WTC11 (cell line): ENCODE data around the gene PTPRN2. TPM values are rescaled to one million over a fixed set of nuclear protein-coding genes. Genes with fewer than 3 reads are reported as not detected.

Experiments used
- ATAC-seq: fragments of 200-7000 bp; cut with Tn5 transposase; 2 replicates; pipeline ENCODE4 v1.10.0; 2021; ENCODE audit warnings: mild to moderate bottlenecking, moderate library complexity
- CTCF ChIA-PET: fragments of 300-600 bp; sonication (Branson Sonifier 250); formaldehyde crosslinking; loops from one replicate; lab custom pipeline; 2021; ENCODE audit warnings: antibody characterized with exemption; lab: Charles Lee
- POLR2A ChIA-PET: fragments of 350-600 bp; sonication (Branson Sonifier 250); formaldehyde crosslinking; loops from one replicate; lab custom pipeline; 2021; ENCODE audit warnings: antibody characterized with exemption; lab: Charles Lee
- DNase-seq: peaks from one replicate; pipeline ENCODE4 v3.0.0; 2021; ENCODE audit warnings: low spot score
- H3K27ac Mint-ChIP-seq: 2 replicates; pipeline ENCODE4 v1.8.0; 2021; ENCODE audit warnings: mixed read lengths
- H3K27me3 Mint-ChIP-seq: 2 replicates; pipeline ENCODE4 v1.8.0; 2021; ENCODE audit warnings: low read depth, mild to moderate bottlenecking, moderate library complexity, mixed read lengths
- H3K36me3 Mint-ChIP-seq: 2 replicates; pipeline ENCODE4 v1.8.0; 2021; ENCODE audit warnings: mixed read lengths
- H3K4me1 Mint-ChIP-seq: 2 replicates; pipeline ENCODE4 v1.8.0; 2022; ENCODE audit warnings: mixed read lengths
- H3K4me3 Mint-ChIP-seq: 2 replicates; pipeline ENCODE4 v1.8.0; 2021; ENCODE audit warnings: mild to moderate bottlenecking, moderate library complexity, mixed read lengths
- H3K9me3 Mint-ChIP-seq: 2 replicates; pipeline ENCODE4 v1.8.0; 2021; ENCODE audit warnings: mixed read lengths
- ATF2 ChIP-seq: sonication (generic); formaldehyde crosslinking; IDR thresholded peaks from 2 replicates; pipeline ENCODE4 v1.8.1; 2022; ENCODE audit warnings: low read depth, missing genetic modification reagents, borderline replicate concordance
- ATF3 ChIP-seq: sonication (generic); formaldehyde crosslinking; conservative IDR thresholded peaks from 2 replicates; pipeline ENCODE4 v1.8.1; 2022; ENCODE audit warnings: mild to moderate bottlenecking, missing genetic modification reagents
- E2F1 ChIP-seq: sonication (generic); formaldehyde crosslinking; IDR thresholded peaks from 2 replicates; pipeline ENCODE4 v1.8.0; 2022; ENCODE audit warnings: mild to moderate bottlenecking, missing genetic modification reagents
- ESRRA ChIP-seq: sonication (generic); formaldehyde crosslinking; IDR thresholded peaks from 2 replicates; pipeline ENCODE4 v1.8.1; 2022; ENCODE audit warnings: mild to moderate bottlenecking, missing genetic modification reagents, borderline replicate concordance
- FOXK1 ChIP-seq: sonication (generic); formaldehyde crosslinking; IDR thresholded peaks from 2 replicates; pipeline ENCODE4 v1.8.0; 2022; ENCODE audit warnings: mild to moderate bottlenecking, moderate library complexity, missing genetic modification reagents
- FOXP1 ChIP-seq: sonication (generic); formaldehyde crosslinking; IDR thresholded peaks from 2 replicates; pipeline ENCODE4 v1.8.0; 2022; ENCODE audit warnings: missing genetic modification reagents, mild to moderate bottlenecking, moderate library complexity, borderline replicate concordance
- GABPB1 ChIP-seq: sonication (generic); formaldehyde crosslinking; IDR thresholded peaks from 2 replicates; pipeline ENCODE4 v1.8.1; 2023; ENCODE audit warnings: mild to moderate bottlenecking, missing genetic modification reagents
- JUN ChIP-seq: sonication (generic); formaldehyde crosslinking; IDR thresholded peaks from 2 replicates; pipeline ENCODE4 v1.8.0; 2023; ENCODE audit warnings: mild to moderate bottlenecking, missing genetic modification reagents
- KAT7 ChIP-seq: sonication (generic); formaldehyde crosslinking; IDR thresholded peaks from 2 replicates; pipeline ENCODE4 v1.8.1; 2023; ENCODE audit warnings: missing genetic modification reagents, mild to moderate bottlenecking, borderline replicate concordance
- NR2C2 ChIP-seq: sonication (generic); formaldehyde crosslinking; IDR thresholded peaks from 2 replicates; pipeline ENCODE4 v1.8.0; 2022; ENCODE audit warnings: mild to moderate bottlenecking, missing genetic modification reagents
- TCF7 ChIP-seq: sonication (generic); formaldehyde crosslinking; IDR thresholded peaks from 2 replicates; pipeline ENCODE4 v1.8.0; 2022; ENCODE audit warnings: mild to moderate bottlenecking, low read depth, missing genetic modification reagents, moderate library complexity
- TP53 ChIP-seq: sonication (generic); formaldehyde crosslinking; IDR thresholded peaks from 2 replicates; pipeline ENCODE4 v1.8.1; 2023; ENCODE audit warnings: mild to moderate bottlenecking, missing genetic modification reagents
- ZBTB21 ChIP-seq: sonication (generic); formaldehyde crosslinking; IDR thresholded peaks from 2 replicates; pipeline ENCODE4 v1.8.1; 2023; ENCODE audit warnings: mild to moderate bottlenecking, missing genetic modification reagents, borderline replicate concordance
- ZNF263 ChIP-seq: sonication (generic); formaldehyde crosslinking; IDR thresholded peaks from 2 replicates; pipeline ENCODE4 v1.8.1; 2022; ENCODE audit warnings: low read depth, mild to moderate bottlenecking, moderate library complexity, missing genetic modification reagents
- ZNF396 ChIP-seq: fragments of 250-450 bp; sonication (Bioruptor Pico); IDR thresholded peaks from 2 replicates; pipeline ENCODE4 v1.8.0; 2021; ENCODE audit warnings: mild to moderate bottlenecking, moderate library complexity, borderline replicate concordance
- ZNF416 ChIP-seq: fragments of 250-450 bp; sonication (Bioruptor Pico); IDR thresholded peaks from 2 replicates; pipeline ENCODE4 v1.9.0; 2021; ENCODE audit warnings: mild to moderate bottlenecking, inconsistent platforms
- total RNA-seq: library from RNA; stranded (reverse); gene quantifications from 3 replicates; pipeline ENCODE4 v1.2.3, GENCODE V29; 2021
- TF ChIP-seq, protein P1 (sequence below): fragments of 200-600 bp; IDR thresholded peaks from 2 replicates; pipeline ENCODE4 v1.8.0; 2022; ENCODE audit warnings: antibody characterized with exemption
- TF ChIP-seq, protein P2 (sequence below): fragments of 250-450 bp; sonication (Bioruptor Pico); IDR thresholded peaks from 2 replicates; pipeline ENCODE4 v1.9.0; 2021; ENCODE audit warnings: mild to moderate bottlenecking, borderline replicate concordance
- TF ChIP-seq, protein P3 (sequence below): fragments of 250-450 bp; sonication (Bioruptor Pico); conservative IDR thresholded peaks from 2 replicates; pipeline ENCODE4 v1.9.0; 2021; ENCODE audit warnings: mild to moderate bottlenecking

The PTPRN2 gene
- total RNA-seq, 1 experiment from 2014 or later: 4.7 TPM

DNA sequence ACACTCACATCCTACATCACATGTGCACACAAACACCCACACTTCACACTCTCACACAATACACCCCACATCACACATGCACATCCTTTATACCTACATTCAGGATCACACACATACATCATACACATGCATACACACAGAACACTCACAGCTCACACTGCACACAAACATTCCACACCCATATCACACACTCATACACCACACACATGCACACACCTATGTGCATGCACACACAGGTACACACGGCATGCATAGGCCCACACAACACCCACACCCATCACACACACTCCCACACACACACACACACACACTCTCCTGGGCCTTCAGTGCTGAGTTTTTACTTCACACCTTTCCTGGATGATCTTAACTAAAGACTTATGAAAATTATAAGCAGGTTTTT lies 1030.4 kb downstream of the PTPRN2 start:
- CTCF ChIA-PET: no interaction called here
- no peaks in the 10 kb centered on the region for H3K9me3 Mint-ChIP-seq
- H3K4me1 Mint-ChIP-seq: no peaks in the 10 kb centered on the region
- no peaks in the 10 kb centered on the region; the same call in 1 of the 2 replicates for H3K36me3 Mint-ChIP-seq
- H3K27ac Mint-ChIP-seq: no peak overlapping the region
- POLR2A ChIA-PET: no interaction called here
- ATAC-seq (no peak), DNase-seq (no peak)
- TF ChIP-seq FOXP1 (no peak), GABPB1 (CRISPR knock-in tag) (no peak)
- no peaks in the 10 kb centered on the region; the same call in 1 of the 2 replicates for H3K27me3 Mint-ChIP-seq
- H3K4me3 Mint-ChIP-seq: no peak overlapping the region

GRCh38 chr7:157556642-157556944 lies 1031.0 kb downstream of the PTPRN2 start:
- ChIA-PET POLR2A (no interaction called here), CTCF (no interaction called here)
- Mint-ChIP-seq H3K4me3 (no peak overlapping the region), H3K36me3 (no peaks in the 10 kb centered on the region), H3K27me3 (no peaks in the 10 kb centered on the region; the same call in 1 of the 2 replicates), H3K9me3 (no peaks in the 10 kb centered on the region), H3K4me1 (no peaks in the 10 kb centered on the region), H3K27ac (no peak overlapping the region)
- DNase-seq: peak; percentile 3
- no peak for TF ChIP-seq NR2C2 (CRISPR knock-in tag)
- TF ChIP-seq, protein P1, sequence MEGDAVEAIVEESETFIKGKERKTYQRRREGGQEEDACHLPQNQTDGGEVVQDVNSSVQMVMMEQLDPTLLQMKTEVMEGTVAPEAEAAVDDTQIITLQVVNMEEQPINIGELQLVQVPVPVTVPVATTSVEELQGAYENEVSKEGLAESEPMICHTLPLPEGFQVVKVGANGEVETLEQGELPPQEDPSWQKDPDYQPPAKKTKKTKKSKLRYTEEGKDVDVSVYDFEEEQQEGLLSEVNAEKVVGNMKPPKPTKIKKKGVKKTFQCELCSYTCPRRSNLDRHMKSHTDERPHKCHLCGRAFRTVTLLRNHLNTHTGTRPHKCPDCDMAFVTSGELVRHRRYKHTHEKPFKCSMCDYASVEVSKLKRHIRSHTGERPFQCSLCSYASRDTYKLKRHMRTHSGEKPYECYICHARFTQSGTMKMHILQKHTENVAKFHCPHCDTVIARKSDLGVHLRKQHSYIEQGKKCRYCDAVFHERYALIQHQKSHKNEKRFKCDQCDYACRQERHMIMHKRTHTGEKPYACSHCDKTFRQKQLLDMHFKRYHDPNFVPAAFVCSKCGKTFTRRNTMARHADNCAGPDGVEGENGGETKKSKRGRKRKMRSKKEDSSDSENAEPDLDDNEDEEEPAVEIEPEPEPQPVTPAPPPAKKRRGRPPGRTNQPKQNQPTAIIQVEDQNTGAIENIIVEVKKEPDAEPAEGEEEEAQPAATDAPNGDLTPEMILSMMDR: no peak
- TF ChIP-seq ZNF396 (CRISPR knock-in tag): no peak
- TF ChIP-seq, protein P2, sequence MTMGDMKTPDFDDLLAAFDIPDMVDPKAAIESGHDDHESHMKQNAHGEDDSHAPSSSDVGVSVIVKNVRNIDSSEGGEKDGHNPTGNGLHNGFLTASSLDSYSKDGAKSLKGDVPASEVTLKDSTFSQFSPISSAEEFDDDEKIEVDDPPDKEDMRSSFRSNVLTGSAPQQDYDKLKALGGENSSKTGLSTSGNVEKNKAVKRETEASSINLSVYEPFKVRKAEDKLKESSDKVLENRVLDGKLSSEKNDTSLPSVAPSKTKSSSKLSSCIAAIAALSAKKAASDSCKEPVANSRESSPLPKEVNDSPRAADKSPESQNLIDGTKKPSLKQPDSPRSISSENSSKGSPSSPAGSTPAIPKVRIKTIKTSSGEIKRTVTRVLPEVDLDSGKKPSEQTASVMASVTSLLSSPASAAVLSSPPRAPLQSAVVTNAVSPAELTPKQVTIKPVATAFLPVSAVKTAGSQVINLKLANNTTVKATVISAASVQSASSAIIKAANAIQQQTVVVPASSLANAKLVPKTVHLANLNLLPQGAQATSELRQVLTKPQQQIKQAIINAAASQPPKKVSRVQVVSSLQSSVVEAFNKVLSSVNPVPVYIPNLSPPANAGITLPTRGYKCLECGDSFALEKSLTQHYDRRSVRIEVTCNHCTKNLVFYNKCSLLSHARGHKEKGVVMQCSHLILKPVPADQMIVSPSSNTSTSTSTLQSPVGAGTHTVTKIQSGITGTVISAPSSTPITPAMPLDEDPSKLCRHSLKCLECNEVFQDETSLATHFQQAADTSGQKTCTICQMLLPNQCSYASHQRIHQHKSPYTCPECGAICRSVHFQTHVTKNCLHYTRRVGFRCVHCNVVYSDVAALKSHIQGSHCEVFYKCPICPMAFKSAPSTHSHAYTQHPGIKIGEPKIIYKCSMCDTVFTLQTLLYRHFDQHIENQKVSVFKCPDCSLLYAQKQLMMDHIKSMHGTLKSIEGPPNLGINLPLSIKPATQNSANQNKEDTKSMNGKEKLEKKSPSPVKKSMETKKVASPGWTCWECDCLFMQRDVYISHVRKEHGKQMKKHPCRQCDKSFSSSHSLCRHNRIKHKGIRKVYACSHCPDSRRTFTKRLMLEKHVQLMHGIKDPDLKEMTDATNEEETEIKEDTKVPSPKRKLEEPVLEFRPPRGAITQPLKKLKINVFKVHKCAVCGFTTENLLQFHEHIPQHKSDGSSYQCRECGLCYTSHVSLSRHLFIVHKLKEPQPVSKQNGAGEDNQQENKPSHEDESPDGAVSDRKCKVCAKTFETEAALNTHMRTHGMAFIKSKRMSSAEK (CRISPR knock-in tag): no peak
- TF ChIP-seq, protein P3, sequence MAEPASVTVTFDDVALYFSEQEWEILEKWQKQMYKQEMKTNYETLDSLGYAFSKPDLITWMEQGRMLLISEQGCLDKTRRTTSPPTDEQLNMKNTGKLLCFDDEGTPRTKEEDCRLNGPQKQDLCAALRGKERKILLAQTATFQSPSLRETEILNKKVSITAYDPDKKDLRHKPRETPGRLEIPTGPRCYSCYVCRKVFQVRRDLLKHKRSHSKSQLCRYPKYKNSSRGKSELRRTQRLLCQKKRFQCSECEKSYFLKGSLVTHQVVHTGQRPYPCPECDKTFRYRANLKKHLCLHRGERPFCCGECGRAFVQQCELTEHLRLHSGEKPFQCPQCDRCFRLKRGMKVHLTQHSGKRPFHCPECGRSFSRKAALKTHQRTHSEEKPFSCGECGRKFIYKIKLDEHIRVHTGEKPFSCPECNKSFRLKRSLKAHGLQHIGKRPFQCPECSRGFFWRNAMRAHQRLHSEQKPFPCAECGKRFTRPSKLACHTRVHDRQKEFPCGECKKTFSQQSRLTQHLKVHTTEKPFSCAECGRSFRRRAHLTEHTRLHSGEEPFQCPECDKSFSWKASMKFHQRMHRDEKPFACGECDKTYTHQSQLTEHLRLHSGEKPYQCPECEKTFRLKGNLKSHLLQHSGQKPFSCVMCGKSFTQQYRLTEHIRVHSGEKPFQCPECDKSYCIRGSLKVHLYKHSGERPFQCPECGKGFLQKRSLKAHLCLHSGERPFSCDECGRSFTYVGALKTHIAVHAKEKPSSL (CRISPR knock-in tag): no peak
- TF ChIP-seq TCF7: no peak
- TF ChIP-seq ATF2: no peak
- no peak for TF ChIP-seq TP53 (CRISPR knock-in tag)
- TF ChIP-seq JUN: no peak
- ATAC-seq: no peak

GRCh38 chr7:157555944-157556641 lies 1031.5 kb downstream of the PTPRN2 start:
- Mint-ChIP-seq H3K4me1 (no peaks in the 10 kb centered on the region), H3K27ac (no peak overlapping the region), H3K4me3 (no peak overlapping the region), H3K27me3 (no peaks in the 10 kb centered on the region; the same call in 1 of the 2 replicates), H3K9me3 (no peaks in the 10 kb centered on the region), H3K36me3 (no peaks in the 10 kb centered on the region)
- DNase-seq (peak; percentile 2), ATAC-seq (no peak)
- CTCF ChIA-PET: no interaction called here
- POLR2A ChIA-PET: no interaction called here
- TF ChIP-seq KAT7 (CRISPR knock-in tag): no peak
- no peak for TF ChIP-seq ZNF416 (CRISPR knock-in tag)
- no peak for TF ChIP-seq FOXK1
- TF ChIP-seq ESRRA (CRISPR knock-in tag): no peak
- TF ChIP-seq ZNF396 (CRISPR knock-in tag): no peak
- no peak for TF ChIP-seq E2F1 (CRISPR knock-in tag)
- TF ChIP-seq ZNF263: no peak
- TF ChIP-seq ZBTB21: no peak
- no peak for TF ChIP-seq ATF2
- no peak for TF ChIP-seq ATF3 (CRISPR knock-in tag)
